HepG2 (cell line): ENCODE data around the gene RUNDC1. TPM values are rescaled to one million over a fixed set of nuclear protein-coding genes. Genes with fewer than 3 reads are reported as not detected.
A peak's percentile ranks its signal among the peaks of the same experiment; 100 is the strongest.

Experiments used
- BCL6 ChIP-seq: IDR thresholded peaks from 2 replicates; pipeline ENCODE4 v1.6.1; 2016; ENCODE audit warnings: missing genetic modification reagents, missing compliant biosample characterization
- CBX1 ChIP-seq: IDR thresholded peaks from one replicate; pipeline ENCODE4 v1.6.1; 2016; ENCODE audit warnings: antibody characterized with exemption, low read depth
- CBX5 ChIP-seq: sonication (generic); formaldehyde crosslinking; IDR thresholded peaks from 2 replicates; pipeline ENCODE4 v1.4.0; 2020; ENCODE audit warnings: missing genetic modification reagents, borderline replicate concordance
- CCDC6 ChIP-seq: sonication (generic); formaldehyde crosslinking; IDR thresholded peaks from 2 replicates; pipeline ENCODE4 v1.8.1; 2022; ENCODE audit warnings: mild to moderate bottlenecking, missing genetic modification reagents, moderate library complexity
- ERF ChIP-seq: IDR thresholded peaks from 2 replicates; pipeline ENCODE4 v1.6.1; 2018; ENCODE audit warnings: missing biosample characterization, missing genetic modification reagents
- ETV6 ChIP-seq: sonication (generic); formaldehyde crosslinking; conservative IDR thresholded peaks from 2 replicates; pipeline ENCODE4 v1.4.0; 2020; ENCODE audit warnings: missing genetic modification reagents
- GATAD2A ChIP-seq: IDR thresholded peaks from 2 replicates; pipeline ENCODE4 v1.6.1; 2016
- HOXD1 ChIP-seq: sonication (generic); formaldehyde crosslinking; IDR thresholded peaks from 2 replicates; pipeline ENCODE4 v1.5.0; 2020; ENCODE audit warnings: missing genetic modification reagents
- KDM2A ChIP-seq: sonication (generic); formaldehyde crosslinking; IDR thresholded peaks from 2 replicates; pipeline ENCODE4 v1.4.0; 2020; ENCODE audit warnings: low read depth, missing genetic modification reagents, borderline replicate concordance
- KLF9 ChIP-seq: IDR thresholded peaks from 2 replicates; pipeline ENCODE4 v1.6.1; 2016; ENCODE audit warnings: low read depth
- MED1 ChIP-seq: sonication (generic); formaldehyde crosslinking; IDR thresholded peaks from 2 replicates; pipeline ENCODE4 v1.4.0; 2020; ENCODE audit warnings: missing genetic modification reagents
- MZF1 ChIP-seq: sonication (generic); formaldehyde crosslinking; IDR thresholded peaks from 2 replicates; pipeline ENCODE4 v1.8.1; 2023; ENCODE audit warnings: mild to moderate bottlenecking, missing genetic modification reagents, borderline replicate concordance
- NKX3-1 ChIP-seq: sonication (generic); formaldehyde crosslinking; IDR thresholded peaks from 2 replicates; pipeline ENCODE4 v1.5.0; 2020; ENCODE audit warnings: missing genetic modification reagents
- PAX8 ChIP-seq: sonication (generic); formaldehyde crosslinking; IDR thresholded peaks from 2 replicates; pipeline ENCODE4 v1.8.0; 2022; ENCODE audit warnings: mild to moderate bottlenecking, missing genetic modification reagents, borderline replicate concordance
- RAD21 ChIP-seq: fragments of 450-650 bp; formaldehyde crosslinking; IDR thresholded peaks from 2 replicates; pipeline ENCODE4 v1.5.0; 2020; ENCODE audit warnings: mild to moderate bottlenecking
- REXO4 ChIP-seq: sonication (generic); formaldehyde crosslinking; IDR thresholded peaks from 2 replicates; pipeline ENCODE4 v1.8.0; 2022; ENCODE audit warnings: missing genetic modification reagents, mild to moderate bottlenecking, borderline replicate concordance
- TEAD2 ChIP-seq: sonication (generic); formaldehyde crosslinking; IDR thresholded peaks from 2 replicates; pipeline ENCODE4 v1.9.0; 2021; ENCODE audit warnings: missing genetic modification reagents
- XRCC5 ChIP-seq: fragments of 200-400 bp; formaldehyde crosslinking; optimal IDR thresholded peaks from 2 replicates; pipeline ENCODE3; 2017; ENCODE audit warnings: mild to moderate bottlenecking, low read length
- YY1 ChIP-seq: IDR thresholded peaks from 2 replicates; pipeline ENCODE4 v1.6.1; 2011; ENCODE audit warnings: low read length, low read depth, moderate library complexity, mild to moderate bottlenecking; ENCODE audit not compliant: insufficient read depth, insufficient replicate concordance
- ZKSCAN8 ChIP-seq: IDR thresholded peaks from 2 replicates; pipeline ENCODE4 v1.6.1; 2016; ENCODE audit warnings: borderline replicate concordance, missing genetic modification reagents, missing compliant biosample characterization
- ZMYM4 ChIP-seq: sonication (generic); formaldehyde crosslinking; IDR thresholded peaks from 2 replicates; pipeline ENCODE4 v1.8.1; 2023; ENCODE audit warnings: mild to moderate bottlenecking, missing genetic modification reagents
- ZNF274 ChIP-seq: sonication (generic); formaldehyde crosslinking; IDR thresholded peaks from 2 replicates; pipeline ENCODE4 v1.5.1; 2020; ENCODE audit warnings: mild to moderate bottlenecking, missing genetic modification reagents
- ZNF367 ChIP-seq: sonication (generic); formaldehyde crosslinking; IDR thresholded peaks from 2 replicates; pipeline ENCODE4 v1.4.0; 2020; ENCODE audit warnings: missing genetic modification reagents, borderline replicate concordance
- ZNF430 ChIP-seq: sonication (generic); formaldehyde crosslinking; IDR thresholded peaks from 2 replicates; pipeline ENCODE4 v1.9.0; 2021; ENCODE audit warnings: mild to moderate bottlenecking, missing genetic modification reagents
- ZNF562 ChIP-seq: sonication (generic); formaldehyde crosslinking; IDR thresholded peaks from 2 replicates; pipeline ENCODE4 v1.8.0; 2022; ENCODE audit warnings: missing genetic modification reagents, borderline replicate concordance
- ZNF652 ChIP-seq: IDR thresholded peaks from 2 replicates; pipeline ENCODE4 v1.6.1; 2016; ENCODE audit warnings: low read depth, borderline replicate concordance
- ZNF678 ChIP-seq: sonication (generic); formaldehyde crosslinking; IDR thresholded peaks from 2 replicates; pipeline ENCODE4 v1.4.0; 2020; ENCODE audit warnings: mild to moderate bottlenecking, missing genetic modification reagents
- ZNF792 ChIP-seq: IDR thresholded peaks from 2 replicates; pipeline ENCODE4 v1.6.1; 2016
- ZSCAN29 ChIP-seq: sonication (generic); formaldehyde crosslinking; conservative IDR thresholded peaks from 2 replicates; pipeline ENCODE4 v1.4.0; 2020; ENCODE audit warnings: mild to moderate bottlenecking, missing genetic modification reagents
- polyA plus RNA-seq, 8 experiments: library from polyadenylated mRNA; depleted of rRNA in 3 of 8; stranded (reverse) in 7 of 8; unstranded in 1 of 8; fragments of >200 nt; fragmentation: Illumina TruSeq in 4 of 8; extraction: Trizol in 4 of 8; gene quantifications; 2 replicates each; pipeline versions ENCODE4 v1.2.1 to v1.2.3, GENCODE V29; 2011 to 2016; ENCODE audit warnings: low read depth in 4 of 8, missing spikeins in 1 of 8, mixed read lengths in 1 of 8; ENCODE audit not compliant: insufficient read depth in 1 of 8
- total RNA-seq, 5 experiments: library from RNA; depleted of rRNA; stranded (reverse); fragments of >200 nt; fragmentation: Illumina TruSeq; extraction: Trizol; gene quantifications; 2 replicates each; pipeline ENCODE4 v1.2.3, GENCODE V29; 2016; ENCODE audit warnings: low read depth in 1 of 5
- TF ChIP-seq, protein P1 (sequence below): sonication (generic); formaldehyde crosslinking; IDR thresholded peaks from 2 replicates; pipeline ENCODE4 v1.4.0; 2020; ENCODE audit warnings: missing genetic modification reagents

Gene RUNDC1
- total and polyA plus RNA-seq, 2 of the 13 experiments (the other 11 are each of a cell fraction or from before 2014, with no cell fraction given), result 10.3 to 11.4 TPM

GRCh38 chr17:43024407-43025289 is 44.3 kb downstream of the RUNDC1 start, which contains the start of gene RND2 (continued):
- 0 out of 2 replicates have a peak, but pooled peaks have one; percentile 46 for TF ChIP-seq HOXD1 (CRISPR knock-in tag)
- TF ChIP-seq XRCC5, result peak; percentile 79
- no peak for TF ChIP-seq MZF1 (CRISPR knock-in tag)
- TF ChIP-seq KLF9 (CRISPR knock-in tag), result 0 out of 2 replicates have a peak, but pooled peaks have one; percentile 72
- peak; percentile 78 for TF ChIP-seq KDM2A
- TF ChIP-seq ZNF678 (CRISPR knock-in tag), result 0 out of 2 replicates have a peak, but pooled peaks have one; percentile 41
- peak; percentile 37; the same call in 1 of the 2 replicates for TF ChIP-seq ZNF430
- 0 out of 2 replicates have a peak, but pooled peaks have one; percentile 30 for TF ChIP-seq ETV6 (CRISPR knock-in tag)
- no peak for TF ChIP-seq NKX3-1 (CRISPR knock-in tag)
- no peak for TF ChIP-seq CCDC6 (CRISPR knock-in tag)
- TF ChIP-seq TEAD2 (CRISPR knock-in tag), result no peak
- TF ChIP-seq ZNF367 (CRISPR knock-in tag), result no peak
- peak; percentile 66; the same call in 1 of the 2 replicates for TF ChIP-seq ZNF792
- TF ChIP-seq ERF (CRISPR knock-in tag), result peak; percentile 92
- TF ChIP-seq YY1, result peak; percentile 59
- peak; percentile 82 for TF ChIP-seq CBX5
- no peak for TF ChIP-seq ZNF562 (CRISPR knock-in tag)
- TF ChIP-seq ZMYM4 (CRISPR knock-in tag), result peak; percentile 65; the same call in 1 of the 2 replicates
- peak; percentile 48; the same call in 1 of the 2 replicates for TF ChIP-seq ZKSCAN8 (CRISPR knock-in tag)
- TF ChIP-seq CBX1, result peak; percentile 69
- peak; percentile 39; the same call in 1 of the 2 replicates for TF ChIP-seq ZNF652 (CRISPR knock-in tag)
- TF ChIP-seq, protein P1, sequence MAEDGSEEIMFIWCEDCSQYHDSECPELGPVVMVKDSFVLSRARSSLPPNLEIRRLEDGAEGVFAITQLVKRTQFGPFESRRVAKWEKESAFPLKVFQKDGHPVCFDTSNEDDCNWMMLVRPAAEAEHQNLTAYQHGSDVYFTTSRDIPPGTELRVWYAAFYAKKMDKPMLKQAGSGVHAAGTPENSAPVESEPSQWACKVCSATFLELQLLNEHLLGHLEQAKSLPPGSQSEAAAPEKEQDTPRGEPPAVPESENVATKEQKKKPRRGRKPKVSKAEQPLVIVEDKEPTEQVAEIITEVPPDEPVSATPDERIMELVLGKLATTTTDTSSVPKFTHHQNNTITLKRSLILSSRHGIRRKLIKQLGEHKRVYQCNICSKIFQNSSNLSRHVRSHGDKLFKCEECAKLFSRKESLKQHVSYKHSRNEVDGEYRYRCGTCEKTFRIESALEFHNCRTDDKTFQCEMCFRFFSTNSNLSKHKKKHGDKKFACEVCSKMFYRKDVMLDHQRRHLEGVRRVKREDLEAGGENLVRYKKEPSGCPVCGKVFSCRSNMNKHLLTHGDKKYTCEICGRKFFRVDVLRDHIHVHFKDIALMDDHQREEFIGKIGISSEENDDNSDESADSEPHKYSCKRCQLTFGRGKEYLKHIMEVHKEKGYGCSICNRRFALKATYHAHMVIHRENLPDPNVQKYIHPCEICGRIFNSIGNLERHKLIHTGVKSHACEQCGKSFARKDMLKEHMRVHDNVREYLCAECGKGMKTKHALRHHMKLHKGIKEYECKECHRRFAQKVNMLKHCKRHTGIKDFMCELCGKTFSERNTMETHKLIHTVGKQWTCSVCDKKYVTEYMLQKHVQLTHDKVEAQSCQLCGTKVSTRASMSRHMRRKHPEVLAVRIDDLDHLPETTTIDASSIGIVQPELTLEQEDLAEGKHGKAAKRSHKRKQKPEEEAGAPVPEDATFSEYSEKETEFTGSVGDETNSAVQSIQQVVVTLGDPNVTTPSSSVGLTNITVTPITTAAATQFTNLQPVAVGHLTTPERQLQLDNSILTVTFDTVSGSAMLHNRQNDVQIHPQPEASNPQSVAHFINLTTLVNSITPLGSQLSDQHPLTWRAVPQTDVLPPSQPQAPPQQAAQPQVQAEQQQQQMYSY (CRISPR knock-in tag), result 0 out of 2 replicates have a peak, but pooled peaks have one; percentile 47
- TF ChIP-seq PAX8 (CRISPR knock-in tag), result no peak
- peak; percentile 96 for TF ChIP-seq RAD21 (CRISPR knock-in tag)
- TF ChIP-seq REXO4, result no peak
- TF ChIP-seq ZNF274 (CRISPR knock-in tag), result peak; percentile 65
- 0 out of 2 replicates have a peak, but pooled peaks have one; percentile 70 for TF ChIP-seq ZSCAN29 (CRISPR knock-in tag)
- peak; percentile 86 for TF ChIP-seq GATAD2A
- peak; percentile 58 for TF ChIP-seq MED1
- TF ChIP-seq BCL6, result peak; percentile 36
